MCF 10A (cell line): Measurements from ENCODE around the gene TSC2. TPM values are rescaled to one million over a fixed set of nuclear protein-coding genes. Genes with fewer than 3 reads are reported as not detected.

Experiments used
- BruUV-seq: library from RNA; stranded (reverse); fragments of 400-500 nt; replicated peaks from 2 replicates; lab custom pipeline; 2021; lab: Mats Ljungman, UMichigan
- CTCF ChIA-PET: fragments of 300-600 bp; sonication (Branson Sonifier 250); formaldehyde crosslinking; extraction: SDS; loops from one replicate; lab custom pipeline; 2021; ENCODE audit warnings: antibody characterized with exemption, inconsistent platforms; lab: Yijun Ruan, JAX
- POLR2A ChIA-PET: fragments of 300-600, 350-650 bp; sonication (Branson Sonifier 250); formaldehyde crosslinking; extraction: SDS; loops from one replicate; lab custom pipeline; 2020; ENCODE audit warnings: antibody characterized with exemption, inconsistent platforms; lab: Yijun Ruan, JAX
- DNase-seq: peaks from one replicate; pipeline ENCODE4 v3.0.0-alpha.2; 2018; ENCODE audit not compliant: unreplicated experiment
- H3K27ac Mint-ChIP-seq: one replicate; pipeline ENCODE4 v1.8.0; 2022; ENCODE audit warnings: mild to moderate bottlenecking, low read depth, mixed read lengths; ENCODE audit not compliant: unreplicated experiment
- H3K27me3 Mint-ChIP-seq: one replicate; pipeline ENCODE4 v1.8.0; 2022; ENCODE audit warnings: mixed read lengths; ENCODE audit not compliant: insufficient read depth, unreplicated experiment
- H3K36me3 Mint-ChIP-seq: one replicate; pipeline ENCODE4 v1.8.0; 2022; ENCODE audit warnings: mild to moderate bottlenecking, moderate library complexity, mixed read lengths; ENCODE audit not compliant: insufficient read depth, unreplicated experiment
- H3K4me1 Mint-ChIP-seq: one replicate; pipeline ENCODE4 v1.8.0; 2022; ENCODE audit warnings: mixed read lengths; ENCODE audit not compliant: insufficient read depth, unreplicated experiment
- H3K4me3 Mint-ChIP-seq: one replicate; pipeline ENCODE4 v1.8.0; 2022; ENCODE audit warnings: mild to moderate bottlenecking, moderate library complexity, mixed read lengths; ENCODE audit not compliant: unreplicated experiment
- H3K9me3 Mint-ChIP-seq: one replicate; pipeline ENCODE4 v1.8.0; 2022; ENCODE audit warnings: mixed read lengths; ENCODE audit not compliant: unreplicated experiment
- intact Hi-C: fragments of 100-400 bp; cut with micrococcal nuclease; formaldehyde crosslinking; loops from 2 replicates; pipeline ENCODE4 v1.14.1; 2022
- total RNA-seq: library from RNA; stranded (reverse); gene quantifications from 2 replicates; pipeline ENCODE4 v1.2.3, GENCODE V29; 2022
- TF ChIP-seq, protein P1 (sequence below): fragments of 200-600 bp; IDR thresholded peaks from one replicate; pipeline ENCODE4 v1.8.0; 2022; ENCODE audit warnings: antibody characterized with exemption, mild to moderate bottlenecking; ENCODE audit not compliant: unreplicated experiment

TSC2 gene
- total RNA-seq, 1 experiment from 2014 or later: 99.8 TPM

GRCh38 chr16:2077696-2078095 lies 29.9 kb downstream of the TSC2 start:
- no TSS peak for BruUV-seq
- Mint-ChIP-seq H3K4me3 (no peak overlapping the region), H3K9me3 (no peaks in the 10 kb centered on the region), H3K4me1 (no peaks in the 10 kb centered on the region), H3K27ac (no peak overlapping the region), H3K36me3 (peaks cover 20% of the 10 kb centered on the region), H3K27me3 (no peaks in the 10 kb centered on the region)
- CTCF ChIA-PET: interaction anchor here (1.1 kb wide), 1 partner anchor 63 kb away, joined by 3 read pairs; no protein-coding TSS in a partner anchor
- POLR2A ChIA-PET: interaction anchor here (0.6 to 1.2 kb wide), 2 partner anchors 11 to 17 kb away, joined by 3 read pairs; no protein-coding TSS in a partner anchor
- TF ChIP-seq, protein P1, sequence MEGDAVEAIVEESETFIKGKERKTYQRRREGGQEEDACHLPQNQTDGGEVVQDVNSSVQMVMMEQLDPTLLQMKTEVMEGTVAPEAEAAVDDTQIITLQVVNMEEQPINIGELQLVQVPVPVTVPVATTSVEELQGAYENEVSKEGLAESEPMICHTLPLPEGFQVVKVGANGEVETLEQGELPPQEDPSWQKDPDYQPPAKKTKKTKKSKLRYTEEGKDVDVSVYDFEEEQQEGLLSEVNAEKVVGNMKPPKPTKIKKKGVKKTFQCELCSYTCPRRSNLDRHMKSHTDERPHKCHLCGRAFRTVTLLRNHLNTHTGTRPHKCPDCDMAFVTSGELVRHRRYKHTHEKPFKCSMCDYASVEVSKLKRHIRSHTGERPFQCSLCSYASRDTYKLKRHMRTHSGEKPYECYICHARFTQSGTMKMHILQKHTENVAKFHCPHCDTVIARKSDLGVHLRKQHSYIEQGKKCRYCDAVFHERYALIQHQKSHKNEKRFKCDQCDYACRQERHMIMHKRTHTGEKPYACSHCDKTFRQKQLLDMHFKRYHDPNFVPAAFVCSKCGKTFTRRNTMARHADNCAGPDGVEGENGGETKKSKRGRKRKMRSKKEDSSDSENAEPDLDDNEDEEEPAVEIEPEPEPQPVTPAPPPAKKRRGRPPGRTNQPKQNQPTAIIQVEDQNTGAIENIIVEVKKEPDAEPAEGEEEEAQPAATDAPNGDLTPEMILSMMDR: no peak
- no peak for DNase-seq
- intact Hi-C loops: no loop called here

GRCh38 chr16:2078096-2078495 lies 30.3 kb downstream of the TSC2 start:
- no TSS peak for BruUV-seq
- ChIA-PET POLR2A (interaction anchor here (1.2 kb wide), 1 partner anchor 17 kb away, joined by 3 read pairs; no protein-coding TSS in a partner anchor), CTCF (interaction anchor here (1.1 kb wide), 1 partner anchor 62 kb away, joined by 3 read pairs; no protein-coding TSS in a partner anchor)
- DNase-seq: no peak
- Mint-ChIP-seq H3K4me3 (no peak overlapping the region), H3K27me3 (no peaks in the 10 kb centered on the region), H3K4me1 (no peaks in the 10 kb centered on the region), H3K27ac (no peak overlapping the region), H3K36me3 (peaks cover 24% of the 10 kb centered on the region), H3K9me3 (no peaks in the 10 kb centered on the region)
- intact Hi-C loops: no loop called here
- TF ChIP-seq, protein P1: no peak

DNA sequence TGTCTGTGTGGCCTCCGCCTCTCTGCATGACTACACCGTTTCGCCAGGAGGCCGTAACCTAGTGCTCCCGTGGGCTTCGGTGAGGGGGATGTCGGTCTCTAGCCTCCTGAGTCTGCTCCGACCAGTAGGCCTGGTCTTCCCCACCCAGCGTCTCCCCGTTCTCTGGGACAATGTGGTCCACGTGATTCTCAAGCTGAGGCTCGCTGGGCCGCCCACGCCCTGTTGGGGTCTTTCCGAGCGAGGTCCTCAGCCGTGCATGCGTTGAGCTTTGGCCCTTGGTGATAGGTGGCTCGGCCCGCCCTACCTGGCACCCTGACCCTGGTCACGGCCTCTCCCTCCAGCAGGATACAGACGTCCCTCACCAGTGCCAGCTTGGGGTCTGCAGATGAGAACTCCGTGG lies 30.9 kb downstream of the TSC2 start:
- intact Hi-C loops: no loop called here
- Mint-ChIP-seq H3K4me1 (no peaks in the 10 kb centered on the region), H3K27ac (no peak overlapping the region), H3K9me3 (no peaks in the 10 kb centered on the region), H3K27me3 (no peaks in the 10 kb centered on the region), H3K4me3 (no peak overlapping the region), H3K36me3 (peaks cover 27% of the 10 kb centered on the region)
- no peak for DNase-seq
- POLR2A ChIA-PET: interaction anchor here (1.2 kb wide), 1 partner anchor 18 kb away, joined by 3 read pairs; no protein-coding TSS in a partner anchor
- TF ChIP-seq, protein P1: no peak
- CTCF ChIA-PET: interaction anchor here (1.0 to 1.2 kb wide), 3 partner anchors 8 to 61 kb away, joined by 3 read pairs; no protein-coding TSS in a partner anchor
- BruUV-seq: no TSS peak

DNA sequence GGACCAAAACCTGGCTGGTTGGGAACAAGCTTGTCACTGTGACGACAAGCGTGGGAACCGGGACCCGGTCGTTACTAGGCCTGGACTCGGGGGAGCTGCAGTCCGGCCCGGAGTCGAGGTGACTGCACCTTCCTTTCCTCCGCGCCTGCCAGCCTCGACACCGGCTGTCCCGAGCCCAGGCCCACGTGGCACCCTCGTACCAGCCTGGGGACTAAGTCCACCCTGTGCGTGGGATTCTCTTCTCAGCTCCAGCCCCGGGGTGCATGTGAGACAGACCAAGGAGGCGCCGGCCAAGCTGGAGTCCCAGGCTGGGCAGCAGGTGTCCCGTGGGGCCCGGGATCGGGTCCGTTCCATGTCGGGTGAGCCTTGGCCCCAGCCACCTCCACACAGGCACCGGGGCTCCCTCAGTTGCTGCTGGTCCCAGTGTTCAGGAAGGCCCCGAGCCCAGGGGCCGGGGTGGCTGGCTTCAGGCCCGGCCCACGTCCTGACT lies 31.6 kb downstream of the TSC2 start:
- POLR2A ChIA-PET: no interaction called here
- CTCF ChIA-PET: interaction anchor here (1.0 to 1.2 kb wide), 3 partner anchors 8 to 61 kb away, joined by 3 read pairs; no protein-coding TSS in a partner anchor
- Mint-ChIP-seq H3K9me3 (no peaks in the 10 kb centered on the region), H3K36me3 (peaks cover 27% of the 10 kb centered on the region), H3K4me3 (no peak overlapping the region), H3K27ac (no peak overlapping the region), H3K27me3 (no peaks in the 10 kb centered on the region), H3K4me1 (no peaks in the 10 kb centered on the region)
- intact Hi-C loops: no loop called here
- no TSS peak for BruUV-seq
- TF ChIP-seq, protein P1: no peak
- DNase-seq: no peak
